Adipose tissue (tissue), 3 donors: ENCODE data around the gene ADAMTS1. TPM values are rescaled to one million over a fixed set of nuclear protein-coding genes. Genes with fewer than 3 reads are reported as not detected.

ENCODE experiments used
- H3K27ac ChIP-seq: one replicate; pipeline ENCODE4 v1.5.1; 2013; ENCODE audit warnings: low read depth, low read length
- WGBS, 3 donors: extraction: QIAGEN DNeasy Blood & Tissue Kit; methylation state at CpG; one replicate each; pipeline ENCODE4 v1.1.7; 2013; 5-methylcytosine and 5-hydroxymethylcytosine counted together
- polyA plus RNA-seq, 3 donors: library from polyadenylated mRNA; stranded (reverse); fragments of 200-250 nt; gene quantifications; one replicate each; pipeline ENCODE4 v1.2.3, GENCODE V29; 2013
- donor health status: healthy with polysubstance abuse.
- donor health status: Bipolar disorder and iron deficiency.
- donor health status: healthy.

ADAMTS1 gene
- polyA plus RNA-seq, 3 donors, result 26.7 to 378 (median 177) TPM

GRCh38 chr21:26847002-26847401 lies 1.8 kb upstream of the ADAMTS1 start:
- H3K27ac ChIP-seq, result no peak overlapping the region
- WGBS, 3 donors, result 18 to 23% (median 20%) methylated on average over 13 of the region's 13 CpGs

GRCh38 chr21:26846036-26846931 lies 1.1 kb upstream of the ADAMTS1 start:
- peak overlapping the region; percentile 58 for H3K27ac ChIP-seq
- WGBS, 3 donors, result 0% methylated on average over 50 of the region's 50 CpGs

- peak overlapping the region; percentile 58 for H3K27ac ChIP-seq
- WGBS, 3 donors, result 1% methylated on average over 7 of the region's 7 CpGs
Measured at GRCh38 chr21:26845759-26846035, 488 bp upstream of the ADAMTS1 start.

GRCh38 chr21:26844258-26845065 lies 747 bp downstream of the ADAMTS1 start:
- 0 to 1% (median 1%) methylated on average over 92 to 96 of the region's 96 CpGs for WGBS, 3 donors

GRCh38 chr21:26843933-26844257 lies 1.3 kb downstream of the ADAMTS1 start:
- 0 to 1% (median 0%) methylated on average over 11 of the region's 11 CpGs for WGBS, 3 donors
- H3K27ac ChIP-seq, result peak overlapping the region; percentile 38

More at GRCh38 chr21:26844258-26845065, 747 bp downstream of the ADAMTS1 start:
- peak overlapping the region; percentile 38 for H3K27ac ChIP-seq

- 1 to 3% (median 3%) methylated on average over 35 of the region's 35 CpGs for WGBS, 3 donors
- peak overlapping the region; percentile 38 for H3K27ac ChIP-seq
Measured at GRCh38 chr21:26842974-26843932, 2.0 kb downstream of the ADAMTS1 start.

- WGBS, 3 donors, result 43 to 78% (median 44%) methylated on average over 11 of the region's 11 CpGs
- no peak overlapping the region for H3K27ac ChIP-seq
Measured at GRCh38 chr21:26842300-26842699, 2.9 kb downstream of the ADAMTS1 start.

GRCh38 chr21:26840912-26841311 lies 4.3 kb downstream of the ADAMTS1 start:
- no peak overlapping the region for H3K27ac ChIP-seq
- WGBS, 3 donors, result 69 to 82% (median 71%) methylated on average over 7 of the region's 7 CpGs

- H3K27ac ChIP-seq, result no peak overlapping the region
- WGBS, 3 donors, result 72 to 84% (median 81%) methylated on average over 10 of the region's 10 CpGs
Measured at GRCh38 chr21:26840201-26840600, 5.0 kb downstream of the ADAMTS1 start.

- 78 to 82% (median 80%) methylated on average over 3 of the region's 3 CpGs for WGBS, 3 donors
- H3K27ac ChIP-seq, result no peak overlapping the region
Measured at GRCh38 chr21:26837539-26837938, 7.7 kb downstream of the ADAMTS1 start.

GRCh38 chr21:26836528-26836927 lies 8.7 kb downstream of the ADAMTS1 start:
- H3K27ac ChIP-seq, result no peak overlapping the region

GRCh38 chr21:26835714-26836265 lies 9.4 kb downstream of the ADAMTS1 start:
- WGBS, 3 donors, result 41 to 80% (median 74%) methylated on average over 2 of the region's 2 CpGs
- H3K27ac ChIP-seq, result no peak overlapping the region

More at GRCh38 chr21:26836528-26836927, 8.7 kb downstream of the ADAMTS1 start:
- 72 to 87% (median 83%) methylated on average over 3 of the region's 3 CpGs for WGBS, 3 donors

- no peak overlapping the region for H3K27ac ChIP-seq
- WGBS, 3 donors, result 68 to 84% (median 73%) methylated on average over 7 of the region's 7 CpGs
Measured at GRCh38 chr21:26835027-26835713, 10.0 kb downstream of the ADAMTS1 start.

- no peak overlapping the region for H3K27ac ChIP-seq
- WGBS, 3 donors, result 84 to 90% (median 85%) methylated on average over 2 of the region's 2 CpGs
Measured at GRCh38 chr21:26834181-26834905, 10.9 kb downstream of the ADAMTS1 start.

- WGBS, 3 donors, result 83 to 87% (median 85%) methylated on average over 6 of the region's 6 CpGs
- no peak overlapping the region for H3K27ac ChIP-seq
Measured at GRCh38 chr21:26833460-26833939, 11.7 kb downstream of the ADAMTS1 start.

- 91 to 92% (median 91%) methylated on average over 4 of the region's 4 CpGs for WGBS, 3 donors
- H3K27ac ChIP-seq, result no peak overlapping the region
Measured at GRCh38 chr21:26833011-26833410, 12.2 kb downstream of the ADAMTS1 start.

- 73 to 84% (median 74%) methylated on average over 11 of the region's 11 CpGs for WGBS, 3 donors
Measured at GRCh38 chr21:26832546-26832945, 12.7 kb downstream of the ADAMTS1 start.

More at GRCh38 chr21:26832546-26832945, 12.7 kb downstream of the ADAMTS1 start:
- no peak overlapping the region for H3K27ac ChIP-seq
